ENCODE results near the gene PPP4R2. TPM values are rescaled to one million over a fixed set of nuclear protein-coding genes. Genes with fewer than 3 reads are reported as not detected.

PPP4R2 gene
- total RNA-seq, 1 experiment from 2014 or later, result 67.7 TPM

DNA sequence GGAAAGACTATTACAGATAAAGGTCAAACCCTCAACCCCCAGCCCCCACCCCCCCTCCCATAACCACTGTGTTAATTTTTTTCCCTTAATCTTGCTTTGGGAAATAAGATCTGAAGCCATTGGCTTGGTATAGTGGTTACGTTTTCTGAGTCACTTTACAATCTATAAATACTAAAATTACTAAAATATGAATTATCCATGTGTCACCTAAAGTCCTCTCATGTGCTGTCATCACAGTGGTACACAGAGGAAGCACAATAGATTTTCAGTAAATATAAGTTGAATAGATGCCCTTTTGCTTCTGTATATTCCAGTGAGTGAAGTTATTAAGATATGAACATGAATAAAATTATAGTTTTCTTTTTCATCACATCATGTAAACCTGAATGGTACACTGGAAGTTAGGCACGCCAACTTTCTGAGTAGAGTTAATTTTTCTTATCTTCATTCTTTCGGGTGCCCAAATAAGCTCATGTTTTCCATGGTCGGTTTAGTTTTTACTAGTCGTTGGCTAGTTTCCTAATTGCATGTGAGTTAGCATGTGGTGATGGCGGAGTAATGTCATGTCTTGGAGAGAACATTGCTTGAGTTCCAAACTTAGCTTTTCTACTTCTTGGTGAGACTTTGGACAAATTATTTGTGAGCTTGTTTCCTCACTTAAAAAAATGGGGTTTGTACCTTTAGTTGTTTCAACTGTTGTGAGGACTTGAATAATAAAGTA is 11.5 kb downstream of the PPP4R2 start:
- in situ Hi-C loops (cut with HindIII; ENCODE audit: low pct_unique_long_range_greater_than_20kb, low sequenced_read_pairs), result no loop called here
- no peak for DNase-seq (ENCODE audit: low read depth, low spot score)

GRCh38 chr3:73009008-73009407 is 12.4 kb downstream of the PPP4R2 start:
- no peak for DNase-seq (ENCODE audit: low read depth, low spot score)
- in situ Hi-C loops (cut with HindIII; ENCODE audit: low pct_unique_long_range_greater_than_20kb, low sequenced_read_pairs), result no loop called here

GRCh38 chr3:73009750-73010149 is 13.1 kb downstream of the PPP4R2 start:
- in situ Hi-C loops (cut with HindIII; ENCODE audit: low pct_unique_long_range_greater_than_20kb, low sequenced_read_pairs), result no loop called here
- no peak for DNase-seq (ENCODE audit: low read depth, low spot score)

- DNase-seq (ENCODE audit: low read depth, low spot score), result no peak
- in situ Hi-C loops (cut with HindIII; ENCODE audit: low pct_unique_long_range_greater_than_20kb, low sequenced_read_pairs), result no loop called here
Measured at GRCh38 chr3:73010158-73010557, 13.5 kb downstream of the PPP4R2 start.

DNA sequence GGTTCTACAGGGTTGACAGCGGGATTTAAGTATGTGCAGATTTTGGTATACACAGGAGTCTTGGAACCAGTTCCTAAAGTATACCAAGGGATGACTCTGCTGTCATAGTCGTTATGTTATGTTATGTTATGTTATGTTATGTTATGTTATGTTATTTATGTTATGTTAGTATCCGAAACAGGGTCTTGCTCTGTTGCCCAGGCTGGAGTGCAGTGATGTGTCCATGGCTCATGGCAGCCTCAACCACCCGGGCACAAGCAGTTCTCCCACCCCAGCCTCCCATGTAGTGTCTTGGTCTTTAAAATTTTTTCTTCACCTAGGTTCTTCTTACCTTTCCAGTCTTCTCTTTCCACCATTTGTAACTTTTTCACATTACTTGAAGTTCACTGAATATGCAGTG is 21.7 kb downstream of the PPP4R2 start:
- in situ Hi-C loops (cut with HindIII; ENCODE audit: low pct_unique_long_range_greater_than_20kb, low sequenced_read_pairs), result no loop called here
- DNase-seq (ENCODE audit: low read depth, low spot score), result no peak

DNA sequence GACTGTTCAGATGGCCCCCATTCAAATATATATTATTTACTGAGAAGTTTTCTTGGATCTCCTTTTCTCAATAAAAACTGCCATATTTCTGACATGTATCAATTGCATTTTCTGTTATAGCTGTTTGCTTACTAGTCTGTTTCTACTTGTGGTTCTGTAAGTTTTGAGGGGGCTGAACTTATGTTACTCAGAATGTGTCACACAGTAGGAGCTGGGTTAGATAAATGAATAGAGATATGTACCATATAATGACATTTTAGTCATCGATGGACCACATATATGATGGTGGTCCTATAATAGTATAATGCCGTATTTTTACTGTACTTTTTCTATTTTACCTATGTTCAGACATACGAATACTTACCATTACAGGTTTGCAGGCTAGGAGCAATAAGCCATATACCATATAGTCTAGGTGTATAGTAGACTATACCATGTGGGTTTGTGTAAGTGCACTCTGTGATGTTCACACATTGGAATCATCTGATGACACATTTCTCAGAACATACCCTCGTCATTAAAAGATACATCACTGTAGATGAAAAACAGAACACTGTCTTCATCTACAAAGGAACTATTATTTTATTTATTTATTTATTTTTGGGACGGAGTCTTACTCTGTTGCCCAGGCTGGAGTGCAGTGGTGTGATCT is 22.3 kb downstream of the PPP4R2 start:
- in situ Hi-C loops (cut with HindIII; ENCODE audit: low pct_unique_long_range_greater_than_20kb, low sequenced_read_pairs), result no loop called here
- DNase-seq (ENCODE audit: low read depth, low spot score), result no peak

- in situ Hi-C loops (cut with HindIII; ENCODE audit: low pct_unique_long_range_greater_than_20kb, low sequenced_read_pairs), result no loop called here
- no peak for DNase-seq (ENCODE audit: low read depth, low spot score)
Measured at GRCh38 chr3:73021301-73021835, 24.8 kb downstream of the PPP4R2 start.

DNA sequence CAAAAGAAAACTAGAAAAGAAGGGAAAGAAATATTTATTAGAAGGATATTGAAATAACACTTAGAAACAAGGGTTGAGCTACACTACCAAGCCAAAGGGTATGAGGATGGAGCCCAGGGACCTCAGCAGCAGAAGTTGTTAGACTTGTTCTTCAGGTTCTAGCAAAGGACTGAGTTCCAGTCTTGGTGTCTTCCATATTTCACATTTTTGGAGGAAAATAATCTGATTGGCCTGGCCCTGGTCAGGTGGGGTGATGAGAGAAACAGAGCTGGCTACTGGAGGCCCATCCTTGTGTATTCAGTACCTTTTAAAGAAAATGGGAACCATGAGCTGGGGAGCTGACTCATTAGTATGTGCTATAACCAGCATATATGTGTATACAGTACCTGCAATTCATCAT is 28.2 kb downstream of the PPP4R2 start:
- no peak for DNase-seq (ENCODE audit: low read depth, low spot score)
- in situ Hi-C loops (cut with HindIII; ENCODE audit: low pct_unique_long_range_greater_than_20kb, low sequenced_read_pairs), result no loop called here

DNA sequence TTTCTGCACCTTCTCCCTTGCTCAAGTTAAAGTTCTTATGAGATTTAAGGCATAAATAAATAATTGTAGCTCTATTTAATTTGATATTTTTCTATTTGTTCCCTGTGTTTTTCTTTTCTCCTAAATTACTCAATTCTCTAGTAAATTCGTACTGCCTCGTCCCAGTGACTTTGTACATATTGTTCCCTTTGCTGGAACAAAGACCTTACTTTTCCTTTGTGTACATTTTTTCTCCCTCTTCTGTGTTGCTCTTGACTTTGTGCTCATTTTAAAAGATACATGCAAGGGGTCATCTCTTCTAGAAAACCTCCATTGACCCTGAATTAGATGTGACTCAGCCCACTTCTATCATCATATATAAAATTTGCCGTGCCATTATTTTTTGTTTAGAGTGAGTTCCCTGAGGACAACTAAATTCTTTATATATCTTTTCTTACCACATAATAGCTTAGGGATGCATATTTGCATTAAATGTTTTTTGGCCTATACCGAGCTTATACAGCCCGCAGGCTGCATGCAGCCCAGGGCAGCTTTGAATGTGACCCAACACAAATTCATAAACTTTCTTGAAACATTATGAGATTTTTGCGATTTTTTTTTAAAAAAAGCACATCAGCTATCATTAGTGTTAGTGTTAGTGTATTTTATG is 29.6 kb downstream of the PPP4R2 start:
- in situ Hi-C loops (cut with HindIII; ENCODE audit: low pct_unique_long_range_greater_than_20kb, low sequenced_read_pairs), result no loop called here
- DNase-seq (ENCODE audit: low read depth, low spot score), result no peak

- no peak for DNase-seq (ENCODE audit: low read depth, low spot score)
- in situ Hi-C loops (cut with HindIII; ENCODE audit: low pct_unique_long_range_greater_than_20kb, low sequenced_read_pairs), result no loop called here
Measured at GRCh38 chr3:73026760-73027113, 30.1 kb downstream of the PPP4R2 start.

DNA sequence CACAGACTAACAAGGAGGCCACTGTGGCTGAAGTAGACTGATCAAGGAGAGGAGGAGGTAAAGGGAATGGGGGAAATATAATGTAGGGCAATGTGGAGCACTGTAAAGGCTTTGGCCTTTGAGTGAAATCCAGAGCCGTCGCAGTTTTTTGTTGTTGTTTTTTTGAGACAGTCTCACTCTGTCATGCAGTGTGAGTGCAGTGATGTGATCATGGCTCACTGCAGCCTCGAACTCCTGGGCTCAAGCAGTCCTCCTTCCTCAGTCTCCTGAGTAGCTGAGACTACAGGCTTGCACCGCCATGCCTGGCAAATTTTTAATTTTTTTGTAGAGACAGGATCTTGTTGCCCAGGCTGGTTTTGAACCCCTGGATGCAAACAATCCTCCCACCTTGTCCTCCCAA is 32.2 kb downstream of the PPP4R2 start:
- in situ Hi-C loops (cut with HindIII; ENCODE audit: low pct_unique_long_range_greater_than_20kb, low sequenced_read_pairs), result no loop called here
- DNase-seq (ENCODE audit: low read depth, low spot score), result no peak

DNA sequence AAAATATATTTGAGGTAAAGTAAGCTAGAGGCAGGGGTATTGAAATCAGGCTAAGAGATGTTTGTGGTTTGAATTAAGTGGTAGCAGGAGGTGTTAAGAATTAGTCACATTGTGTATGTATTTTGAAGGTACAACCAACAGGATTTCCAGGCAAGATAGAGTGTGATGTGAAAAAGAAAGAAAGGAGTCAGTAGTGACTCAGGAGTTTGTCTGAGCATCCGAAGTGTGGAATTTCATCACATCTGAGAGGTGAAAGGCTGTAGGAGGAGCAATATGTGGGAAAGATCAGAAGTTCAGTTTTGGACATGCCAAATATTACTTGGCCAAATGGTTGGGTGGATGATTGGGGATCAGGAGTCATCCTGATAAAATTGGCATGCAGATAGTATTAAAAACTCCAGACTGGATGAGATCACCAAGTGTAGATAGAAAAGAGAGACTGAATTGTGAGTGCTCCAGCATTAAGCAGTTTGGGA is 32.7 kb downstream of the PPP4R2 start:
- no peak for DNase-seq (ENCODE audit: low read depth, low spot score)
- in situ Hi-C loops (cut with HindIII; ENCODE audit: low pct_unique_long_range_greater_than_20kb, low sequenced_read_pairs), result no loop called here

- in situ Hi-C loops (cut with HindIII; ENCODE audit: low pct_unique_long_range_greater_than_20kb, low sequenced_read_pairs), result no loop called here
- no peak for DNase-seq (ENCODE audit: low read depth, low spot score)
Measured at GRCh38 chr3:73030073-73030597, 33.5 kb downstream of the PPP4R2 start.

DNA sequence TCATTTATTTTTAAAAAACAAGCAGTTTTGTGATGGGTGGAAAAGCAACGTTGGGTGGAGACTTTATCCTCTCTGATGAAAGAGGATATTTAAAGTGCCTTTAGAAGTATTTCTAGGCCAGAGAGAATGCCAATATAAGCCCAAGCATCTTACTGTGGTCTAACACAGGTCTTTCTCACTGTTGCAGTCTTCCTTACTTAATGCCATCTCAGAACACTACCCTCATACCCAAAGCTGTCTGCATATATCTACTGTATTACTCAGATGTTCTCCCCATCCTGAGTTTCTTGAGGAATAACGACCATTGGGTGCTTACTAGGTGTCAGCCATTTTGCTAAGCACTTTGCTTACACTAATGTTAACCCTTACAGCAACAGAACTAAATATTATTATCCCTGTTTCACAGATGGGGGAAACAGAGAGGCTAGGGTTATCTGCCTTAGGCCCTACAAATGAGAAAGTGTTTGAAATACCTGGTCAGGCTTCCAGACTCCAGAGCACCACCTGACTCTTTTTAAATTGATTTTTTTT is 35.0 kb downstream of the PPP4R2 start:
- no peak for DNase-seq (ENCODE audit: low read depth, low spot score)
- in situ Hi-C loops (cut with HindIII; ENCODE audit: low pct_unique_long_range_greater_than_20kb, low sequenced_read_pairs), result no loop called here

DNA sequence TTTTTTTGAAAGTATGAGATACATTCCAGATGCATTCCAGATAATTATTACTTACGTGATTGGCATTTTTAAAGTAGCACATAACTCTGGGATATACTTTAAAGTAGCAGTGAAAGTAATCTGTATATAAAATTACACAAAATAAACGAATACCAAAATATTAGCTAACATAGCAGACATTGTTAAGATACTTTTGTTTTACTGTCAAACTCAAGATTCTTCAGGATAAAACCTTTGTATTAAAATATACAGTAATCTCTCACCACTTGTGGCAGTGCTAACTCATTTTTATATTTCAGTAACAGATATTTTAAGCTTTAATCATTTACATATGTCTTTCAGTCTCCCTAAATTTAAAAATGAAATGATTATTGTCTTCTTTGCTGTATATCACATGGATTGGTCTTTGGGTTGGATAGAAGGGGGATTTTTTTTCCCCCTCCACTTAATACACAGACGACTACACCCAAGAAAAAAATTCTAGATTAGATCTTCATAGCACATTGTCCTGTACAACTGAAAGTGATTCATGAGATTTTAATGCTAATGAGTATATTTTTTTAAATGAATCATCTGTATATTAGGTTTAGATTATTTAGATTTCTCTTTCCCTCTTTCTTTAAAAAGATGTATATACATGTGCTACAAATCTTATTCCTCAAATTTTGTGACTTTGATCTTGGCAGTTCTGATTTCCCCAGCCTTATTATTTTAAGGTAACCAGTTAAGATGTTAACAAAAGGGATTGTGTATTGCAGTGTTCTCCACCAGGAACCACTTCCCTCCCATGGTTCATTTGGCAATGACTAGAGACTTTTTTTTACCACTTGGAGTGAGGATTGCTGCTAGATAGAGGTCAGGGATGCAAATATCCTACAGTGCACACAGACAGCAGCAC is 40.3 kb downstream of the PPP4R2 start:
- in situ Hi-C loops (cut with HindIII; ENCODE audit: low pct_unique_long_range_greater_than_20kb, low sequenced_read_pairs), result no loop called here
- peak; percentile 17 for DNase-seq (ENCODE audit: low read depth, low spot score)

DNA sequence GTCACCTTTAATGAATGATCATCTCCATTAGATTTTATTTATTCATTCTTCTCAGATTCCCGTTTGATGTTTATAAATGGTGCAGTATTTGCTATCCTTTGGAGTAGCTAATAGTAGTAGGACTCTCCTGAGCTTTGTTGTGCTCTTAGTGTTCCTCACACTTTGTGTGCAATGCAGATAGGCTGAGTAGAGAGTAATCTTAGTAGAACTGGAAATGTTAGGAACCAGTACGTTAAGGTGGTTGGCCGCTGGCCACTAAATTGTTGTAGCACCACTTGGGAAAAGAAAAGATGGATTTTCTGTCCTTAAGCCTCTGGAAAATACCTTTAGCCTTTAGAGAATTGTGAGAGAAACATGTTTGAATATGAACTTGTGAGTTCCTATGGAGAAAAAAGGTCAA is 44.9 kb downstream of the PPP4R2 start:
- in situ Hi-C loops (cut with HindIII; ENCODE audit: low pct_unique_long_range_greater_than_20kb, low sequenced_read_pairs), result no loop called here
- no peak for DNase-seq (ENCODE audit: low read depth, low spot score)

DNA sequence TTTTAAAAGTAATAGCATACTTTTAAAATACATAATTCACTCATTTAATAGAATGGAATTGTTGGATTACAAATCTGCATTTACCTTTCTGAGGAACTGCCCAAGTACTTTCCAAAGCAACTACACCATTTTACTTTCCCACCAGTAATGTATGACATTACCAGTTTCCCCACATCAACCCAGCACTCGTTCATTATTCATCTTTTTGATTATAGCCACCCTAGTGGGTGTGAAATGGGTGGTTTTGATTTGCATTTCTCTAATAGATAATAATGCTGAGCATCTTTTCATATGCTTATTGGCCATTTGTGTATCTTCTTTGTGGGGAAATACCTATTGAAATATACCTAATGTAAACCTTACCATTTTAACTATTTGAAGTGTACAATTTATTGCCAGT is 46.8 kb downstream of the PPP4R2 start:
- in situ Hi-C loops (cut with HindIII; ENCODE audit: low pct_unique_long_range_greater_than_20kb, low sequenced_read_pairs), result no loop called here
- DNase-seq (ENCODE audit: low read depth, low spot score), result no peak
